PC-3 (cell line): ENCODE results near the gene MALRD1. TPM values are rescaled to one million over a fixed set of nuclear protein-coding genes. Genes with fewer than 3 reads are reported as not detected.
A peak's percentile ranks its signal among the peaks of the same experiment; 100 is the strongest.

Experiments
- ATAC-seq: fragments of 200-7000 bp; cut with Tn5 transposase; 2 replicates; pipeline ENCODE4 v1.9.1; 2020; ENCODE audit warnings: mild to moderate bottlenecking, moderate library complexity
- BruUV-seq: library from RNA; stranded (reverse); fragments of 400-500 nt; replicated peaks from 2 replicates; lab custom pipeline; 2021; lab: Mats Ljungman, UMichigan
- CTCF ChIA-PET: fragments of 300-600 bp; sonication (Branson Sonifier 250); formaldehyde crosslinking; loops from one replicate; lab custom pipeline; 2022; ENCODE audit warnings: antibody characterized with exemption; lab: Charles Lee
- POLR2A ChIA-PET: fragments of 300-600 bp; sonication (Branson Sonifier 250); formaldehyde crosslinking; loops from one replicate; lab custom pipeline; 2022; ENCODE audit warnings: antibody characterized with exemption; ENCODE audit not compliant: unreplicated experiment; lab: Charles Lee
- DNase-seq: peaks from one replicate; pipeline ENCODE4 v3.0.0-alpha.2; 2015
- H2AFZ ChIP-seq: fragments of 300-600 bp; sonication (generic); 2 replicates; pipeline ENCODE4 v1.6.0; 2016; ENCODE audit warnings: antibody characterized with exemption, low read length
- H3F3A ChIP-seq: fragments of 300-600 bp; sonication (generic); one replicate; pipeline ENCODE4 v1.6.0; 2017; ENCODE audit warnings: antibody characterized with exemption, low read length, control low read depth, mild to moderate bottlenecking; ENCODE audit not compliant: unreplicated experiment
- H3K27ac ChIP-seq: fragments of 300-600 bp; sonication (generic); 2 replicates; pipeline ENCODE4 v1.5.1; 2016; ENCODE audit warnings: mild to moderate bottlenecking, low read length
- H3K27me3 ChIP-seq: fragments of 300-600 bp; sonication (generic); 2 replicates; pipeline ENCODE4 v1.6.1; 2016; ENCODE audit warnings: low read length, mixed read lengths
- H3K36me3 ChIP-seq: fragments of 300-600 bp; sonication (generic); 2 replicates; pipeline ENCODE4 v1.6.1; 2016; ENCODE audit warnings: low read depth, mixed run types, low read length, mixed read lengths
- H3K4me1 ChIP-seq: fragments of 300-600 bp; sonication (generic); 2 replicates; pipeline ENCODE4 v1.5.1; 2016; ENCODE audit warnings: low read length; ENCODE audit not compliant: insufficient read depth
- H3K4me2 ChIP-seq: fragments of 300-600 bp; sonication (generic); 2 replicates; pipeline ENCODE4 v1.6.0; 2016; ENCODE audit warnings: low read length
- H3K4me3 ChIP-seq: fragments of 300-600 bp; sonication (generic); 2 replicates; pipeline ENCODE4 v1.5.1; 2016; ENCODE audit warnings: mild to moderate bottlenecking, low read length, mixed read lengths
- H3K79me2 ChIP-seq: fragments of 300-600 bp; sonication (generic); 2 replicates; pipeline ENCODE4 v1.6.1; 2017; ENCODE audit warnings: low read length, mixed read lengths
- H3K9ac ChIP-seq: fragments of 300-600 bp; sonication (generic); 2 replicates; pipeline ENCODE4 v1.6.0; 2016; ENCODE audit warnings: mild to moderate bottlenecking, low read length
- H3K9me2 ChIP-seq: fragments of 300-600 bp; sonication (generic); replicated peaks from 2 replicates; pipeline ENCODE4 v1.6.1; 2016; ENCODE audit warnings: mixed run types, low read length, mixed read lengths
- H3K9me3 ChIP-seq: fragments of 300-600 bp; sonication (generic); 2 replicates; pipeline ENCODE4 v1.6.1; 2016; ENCODE audit warnings: low read length, mixed read lengths
- H4K20me1 ChIP-seq: fragments of 300-600 bp; sonication (generic); 2 replicates; pipeline ENCODE4 v1.6.1; 2016; ENCODE audit warnings: low read length, mixed read lengths
- EZH2 ChIP-seq: fragments of 300-600 bp; sonication (generic); IDR thresholded peaks from one replicate; pipeline ENCODE4 v1.6.1; 2017; ENCODE audit warnings: antibody characterized with exemption, mild to moderate bottlenecking, low read length; ENCODE audit not compliant: unreplicated experiment
- EZH2phosphoT487 ChIP-seq: fragments of 300-600 bp; sonication (generic); IDR thresholded peaks from 2 replicates; pipeline ENCODE4 v1.6.1; 2018; ENCODE audit warnings: mild to moderate bottlenecking, antibody characterized with exemption, low read length, borderline replicate concordance
- intact Hi-C: fragments of 100-400 bp; cut with micrococcal nuclease; formaldehyde crosslinking; loops from 2 replicates; pipeline ENCODE4 v1.9.0; 2023
- total RNA-seq: library from RNA; depleted of rRNA; stranded (reverse); fragments of >200 nt; gene quantifications from 2 replicates; pipeline ENCODE4 v1.2.3, GENCODE V29; 2014
- TF ChIP-seq, protein P1 (sequence below): fragments of 300-600 bp; sonication (generic); conservative IDR thresholded peaks from 2 replicates; pipeline ENCODE4 v1.5.1; 2017; ENCODE audit warnings: antibody characterized with exemption, low read depth, mild to moderate bottlenecking, low read length

Gene MALRD1
- total RNA-seq, 1 experiment from 2014 or later, result not detected

DNA sequence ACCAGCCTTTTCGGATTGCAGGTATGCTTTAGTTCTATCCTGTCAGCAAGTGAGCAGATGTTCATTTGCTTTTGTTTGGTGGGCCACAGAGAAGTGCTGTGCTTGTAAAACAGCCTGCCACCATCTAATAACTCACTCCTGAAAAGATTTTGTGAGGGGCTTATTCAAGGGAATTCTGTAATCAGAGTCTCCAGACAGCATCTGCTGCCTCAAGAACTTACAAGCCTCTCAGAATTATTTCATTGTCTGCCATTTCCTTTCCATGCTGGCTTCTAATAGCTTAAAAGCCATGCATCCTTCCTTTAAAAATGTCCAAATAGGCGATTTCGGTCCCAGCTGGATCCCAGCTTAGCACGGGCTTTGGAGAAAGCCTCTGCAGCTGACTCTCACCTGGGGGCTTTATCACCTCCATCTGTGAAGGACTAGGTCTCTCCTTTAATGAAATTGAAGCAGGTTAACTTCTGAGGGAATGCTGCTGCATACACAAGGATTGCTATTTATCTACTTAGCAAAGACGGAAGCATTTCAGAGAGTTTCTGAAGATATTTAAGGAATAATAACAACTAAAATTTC, 48.0 kb downstream of the MALRD1 start:
- Histone ChIP-seq H3K9me2 (no peaks in the 10 kb centered on the region), H3K4me1 (no peaks in the 10 kb centered on the region), H3K9ac (no peak overlapping the region), H3K4me3 (no peak overlapping the region), H3K79me2 (no peaks in the 10 kb centered on the region), H3K9me3 (no peaks in the 10 kb centered on the region), H3K27ac (no peak overlapping the region), H3K36me3 (no peaks in the 10 kb centered on the region), H3K4me2 (no peak overlapping the region), H3K27me3 (peaks cover 10% of the 10 kb centered on the region; the same call in 1 of the 2 replicates), H4K20me1 (no peaks in the 10 kb centered on the region), H2AFZ (no peak overlapping the region), H3F3A (no peaks in the 10 kb centered on the region)
- ATAC-seq, result no peak
- intact Hi-C loops, result no loop called here
- ChIA-PET CTCF (no interaction called here), POLR2A (no interaction called here)
- BruUV-seq, result no TSS peak
- DNase-seq, result no peak
- TF ChIP-seq EZH2phosphoT487, result no peak
- no peak for TF ChIP-seq EZH2
- TF ChIP-seq, protein P1, sequence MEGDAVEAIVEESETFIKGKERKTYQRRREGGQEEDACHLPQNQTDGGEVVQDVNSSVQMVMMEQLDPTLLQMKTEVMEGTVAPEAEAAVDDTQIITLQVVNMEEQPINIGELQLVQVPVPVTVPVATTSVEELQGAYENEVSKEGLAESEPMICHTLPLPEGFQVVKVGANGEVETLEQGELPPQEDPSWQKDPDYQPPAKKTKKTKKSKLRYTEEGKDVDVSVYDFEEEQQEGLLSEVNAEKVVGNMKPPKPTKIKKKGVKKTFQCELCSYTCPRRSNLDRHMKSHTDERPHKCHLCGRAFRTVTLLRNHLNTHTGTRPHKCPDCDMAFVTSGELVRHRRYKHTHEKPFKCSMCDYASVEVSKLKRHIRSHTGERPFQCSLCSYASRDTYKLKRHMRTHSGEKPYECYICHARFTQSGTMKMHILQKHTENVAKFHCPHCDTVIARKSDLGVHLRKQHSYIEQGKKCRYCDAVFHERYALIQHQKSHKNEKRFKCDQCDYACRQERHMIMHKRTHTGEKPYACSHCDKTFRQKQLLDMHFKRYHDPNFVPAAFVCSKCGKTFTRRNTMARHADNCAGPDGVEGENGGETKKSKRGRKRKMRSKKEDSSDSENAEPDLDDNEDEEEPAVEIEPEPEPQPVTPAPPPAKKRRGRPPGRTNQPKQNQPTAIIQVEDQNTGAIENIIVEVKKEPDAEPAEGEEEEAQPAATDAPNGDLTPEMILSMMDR, result no peak

DNA sequence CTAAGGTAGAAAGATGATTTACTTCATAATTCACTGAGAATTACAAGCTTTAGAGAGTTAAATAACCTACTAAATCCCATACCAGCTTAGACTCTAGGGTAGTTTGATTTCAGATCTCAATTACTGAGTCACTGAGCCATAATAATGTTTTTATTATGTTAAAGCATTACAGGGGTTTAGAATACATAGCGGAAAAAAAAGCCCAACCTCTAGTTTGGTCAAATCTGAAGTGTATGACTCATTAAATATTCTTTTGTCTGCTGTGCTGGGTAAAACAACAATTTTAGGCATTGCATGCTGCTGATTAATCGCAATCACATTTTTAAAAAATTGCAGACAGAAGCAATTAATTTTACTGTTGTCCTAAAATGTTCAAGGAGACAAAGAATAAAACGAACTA, 48.5 kb downstream of the MALRD1 start:
- Histone ChIP-seq H3K9me3 (no peaks in the 10 kb centered on the region), H4K20me1 (no peaks in the 10 kb centered on the region), H2AFZ (no peak overlapping the region), H3K4me3 (no peak overlapping the region), H3K27ac (no peak overlapping the region), H3K9me2 (no peaks in the 10 kb centered on the region), H3K9ac (no peak overlapping the region), H3K4me2 (no peak overlapping the region), H3F3A (no peaks in the 10 kb centered on the region), H3K79me2 (no peaks in the 10 kb centered on the region), H3K27me3 (peaks cover 10% of the 10 kb centered on the region; the same call in 1 of the 2 replicates), H3K36me3 (no peaks in the 10 kb centered on the region), H3K4me1 (no peaks in the 10 kb centered on the region)
- ATAC-seq (no peak), DNase-seq (peak; percentile 4)
- intact Hi-C loops, result no loop called here
- ChIA-PET CTCF (no interaction called here), POLR2A (no interaction called here)
- no peak for TF ChIP-seq EZH2
- TF ChIP-seq, protein P1, result no peak
- TF ChIP-seq EZH2phosphoT487, result no peak
- BruUV-seq, result no TSS peak

DNA sequence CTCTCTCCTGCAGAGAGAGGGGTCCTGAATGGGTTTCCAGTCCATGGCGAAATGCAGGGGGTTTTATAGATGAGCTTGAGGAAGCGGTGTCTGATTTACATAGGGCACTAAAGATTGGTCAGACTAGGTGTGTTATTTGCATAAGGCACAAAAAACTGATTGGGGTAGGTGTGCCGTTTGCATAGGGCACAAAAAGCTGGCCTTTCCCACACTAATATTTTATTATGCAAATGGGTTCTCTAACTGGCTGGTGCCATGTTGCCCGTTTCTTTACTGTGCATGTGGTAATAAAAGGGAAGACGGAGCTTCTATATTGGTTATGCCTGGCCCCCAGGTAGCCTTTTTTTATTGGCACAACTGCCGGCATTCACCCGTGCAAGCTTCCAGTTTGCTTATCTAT, 50.2 kb downstream of the MALRD1 start:
- intact Hi-C loops, result no loop called here
- DNase-seq (no peak), ATAC-seq (no peak)
- no peak overlapping the region for H2AFZ ChIP-seq
- no peaks in the 10 kb centered on the region for H3K9me2 ChIP-seq
- BruUV-seq, result no TSS peak
- no peaks in the 10 kb centered on the region for H3F3A ChIP-seq
- H4K20me1 ChIP-seq, result no peaks in the 10 kb centered on the region
- no peak overlapping the region for H3K9ac ChIP-seq
- no peaks in the 10 kb centered on the region for H3K4me1 ChIP-seq
- H3K36me3 ChIP-seq, result no peaks in the 10 kb centered on the region
- ChIA-PET CTCF (no interaction called here), POLR2A (no interaction called here)
- no peak overlapping the region for H3K4me2 ChIP-seq
- no peak overlapping the region for H3K4me3 ChIP-seq
- H3K27me3 ChIP-seq, result peaks cover 10% of the 10 kb centered on the region; the same call in 1 of the 2 replicates
- no peaks in the 10 kb centered on the region for H3K79me2 ChIP-seq
- H3K9me3 ChIP-seq, result no peaks in the 10 kb centered on the region
- no peak overlapping the region for H3K27ac ChIP-seq
- TF ChIP-seq, protein P1, result no peak
- TF ChIP-seq EZH2 (no peak), EZH2phosphoT487 (no peak)
